HG02870 (cell line): ENCODE measurements around the gene NAALAD2.
"Not testable (repeated sequence)": the region's sequence is repeated elsewhere in the genome, so short reads cannot be mapped to it uniquely, and the experiment has no call there.

Experiments
- ATAC-seq: cut with Tn5 transposase; IDR thresholded peaks from one replicate; pipeline ENCODE4 v1.9.1; 2021; ENCODE audit warnings: mild to moderate bottlenecking, moderate library complexity; ENCODE audit not compliant: unreplicated experiment

Gene NAALAD2

GRCh38 chr11:90134478-90135003, at the start of gene NAALAD2:
NAALAD2 (plus strand) TSS chr11:90134663; CDS start chr11:90134759, 96 bp downstream.
- peak; percentile 72 for ATAC-seq

GRCh38 chr11:90085650-90086049, 48.8 kb upstream of the NAALAD2 start, which contains the start of gene UBTFL1:
UBTFL1 (plus strand) TSS chr11:90085950; CDS start chr11:90085950, 0 bp downstream.
- not testable (repeated sequence) for ATAC-seq

GRCh38 chr11:90088731-90089130, 45.7 kb upstream of the NAALAD2 start:
- not testable (repeated sequence) for ATAC-seq

- ATAC-seq: not testable (repeated sequence)
These were observed 39.1 kb upstream of the NAALAD2 start for GRCh38 chr11:90095230-90095924.

GRCh38 chr11:90098261-90098660, 36.2 kb upstream of the NAALAD2 start:
- not testable (repeated sequence) for ATAC-seq

- no peak for ATAC-seq
These were observed 34.0 kb upstream of the NAALAD2 start for GRCh38 chr11:90100431-90100830.

- no peak for ATAC-seq
These were observed 20.9 kb upstream of the NAALAD2 start for GRCh38 chr11:90113541-90113940.

GRCh38 chr11:90120191-90120590, 14.3 kb upstream of the NAALAD2 start:
- ATAC-seq: no peak

- ATAC-seq: no peak
These were observed 10.1 kb upstream of the NAALAD2 start for GRCh38 chr11:90124371-90124770.

- no peak for ATAC-seq
These were observed 9.5 kb upstream of the NAALAD2 start for GRCh38 chr11:90124946-90125345.

- ATAC-seq: no peak
These were observed 644 bp upstream of the NAALAD2 start for GRCh38 chr11:90133560-90134477.

GRCh38 chr11:90135016-90135415, 553 bp downstream of the NAALAD2 start:
- no peak for ATAC-seq

- ATAC-seq: no peak
These were observed 14.4 kb downstream of the NAALAD2 start for GRCh38 chr11:90148900-90149299.

GRCh38 chr11:90166982-90167573, 32.6 kb downstream of the NAALAD2 start:
- not testable (repeated sequence) for ATAC-seq

- ATAC-seq: not testable (repeated sequence)
These were observed 33.2 kb downstream of the NAALAD2 start for GRCh38 chr11:90167704-90168103.

- no peak for ATAC-seq
These were observed 34.1 kb downstream of the NAALAD2 start for GRCh38 chr11:90168571-90168970.

GRCh38 chr11:90171359-90171758, 36.9 kb downstream of the NAALAD2 start:
- ATAC-seq: no peak

- no peak for ATAC-seq
These were observed 41.6 kb downstream of the NAALAD2 start for GRCh38 chr11:90176069-90176468.

GRCh38 chr11:90178751-90179150, 44.3 kb downstream of the NAALAD2 start:
- ATAC-seq: no peak

- ATAC-seq: no peak
These were observed 45.5 kb downstream of the NAALAD2 start for GRCh38 chr11:90179923-90180322.

GRCh38 chr11:90187839-90188238, 53.4 kb downstream of the NAALAD2 start:
- no peak for ATAC-seq
